ENCODE measurements around the gene ADAMTSL3. TPM values are rescaled to one million over a fixed set of nuclear protein-coding genes. Genes with fewer than 3 reads are reported as not detected.

The ADAMTSL3 gene
- total and polyA plus RNA-seq, 2 of the 8 experiments (the other 6 are each of a cell fraction or from before 2014, with no cell fraction given): 0.35 to 1.4 TPM

DNA sequence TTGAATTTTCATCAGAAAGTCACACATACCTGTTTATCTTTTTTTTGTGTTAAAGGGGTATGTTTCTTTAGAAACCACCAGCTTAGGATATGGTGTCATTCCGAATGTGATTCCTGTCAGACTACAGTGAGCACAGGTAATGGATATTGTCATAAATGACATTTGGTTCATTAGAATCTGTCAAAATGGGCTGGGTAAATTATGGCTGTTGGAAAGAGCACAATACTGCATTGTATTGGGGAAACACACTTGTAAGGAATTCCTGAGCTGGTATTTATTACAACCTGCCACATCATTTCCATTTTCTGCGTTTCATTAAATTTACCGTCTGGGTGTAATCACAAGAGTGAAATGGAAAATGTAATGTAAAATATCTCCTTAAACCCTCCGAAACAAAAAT lies 78.8 kb downstream of the ADAMTSL3 start:
- no peak overlapping the region for H2BK12ac ChIP-seq (ENCODE audit: low read depth, low read length)
- no peaks in the 10 kb centered on the region for H3K9me3 ChIP-seq (ENCODE audit: insufficient read depth in 2 of 2, low read depth in 1 of 2, low read length in 1 of 2)
- ChIA-PET CTCF (ENCODE audit: partially characterized antibody) (no interaction called here), POLR2A (ENCODE audit: partially characterized antibody) (interaction anchor here (1.6 kb wide), 1 partner anchor 10 kb away, joined by 4 read pairs; no protein-coding TSS in a partner anchor)
- 0 out of 7 replicates have a peak, but pooled peaks cover 0 to 3% (median 0%) of the 10 kb centered on the region in 4 experiments for H3K4me1 ChIP-seq (replicated peaks in 1 of 4; ENCODE audit: control insufficient read depth in 3 of 4, insufficient read depth in 4 of 4, low read length in 3 of 4)
- no peak overlapping the region for H3K14ac ChIP-seq (ENCODE audit: insufficient read length)
- H2BK15ac ChIP-seq (ENCODE audit: low read length): no peak overlapping the region
- no peak overlapping the region for H2AK5ac ChIP-seq (ENCODE audit: low read depth, low read length)
- no peak overlapping the region for H3K4ac ChIP-seq (replicated peaks; ENCODE audit: insufficient read length, low read depth, low read length)
- no peak overlapping the region for H3K56ac ChIP-seq (replicated peaks; ENCODE audit: insufficient read length, low read depth, low read length)
- DNase-seq (ENCODE audit: low read depth in 1 of 2, low spot score in 2 of 2) (no peak), FAIRE-seq (no peak)
- H3K9ac ChIP-seq (replicated peaks in 1 of 4; ENCODE audit: extremely low read depth in 1 of 4, low read depth in 3 of 4, low read length in 3 of 4): no peak overlapping the region
- no peak for TF ChIP-seq SAP30 (IDR thresholded peaks at IDR 0.05; ENCODE audit: insufficient read depth, insufficient replicate concordance, low read length)
- no peak overlapping the region for H3K18ac ChIP-seq (ENCODE audit: extremely low read depth, low read length)
- no peak overlapping the region for H2BK120ac ChIP-seq (replicated peaks; ENCODE audit: low read depth, low read length)
- H3K27me3 ChIP-seq (replicated peaks in 1 of 4; ENCODE audit: control insufficient read depth in 3 of 4, extremely low read depth in 1 of 4, insufficient read depth in 3 of 4, low read length in 3 of 4): no peaks in the 10 kb centered on the region
- H4K5ac ChIP-seq (ENCODE audit: insufficient read length, low read depth, low read length): no peak overlapping the region
- no peaks in the 10 kb centered on the region for H4K20me1 ChIP-seq (replicated peaks in 1 of 2; ENCODE audit: control insufficient read depth in 1 of 2, insufficient read depth in 2 of 2, low read length in 2 of 2)
- 0 out of 2 replicates have a peak, but pooled peaks cover 2% of the 10 kb centered on the region for H3K23me2 ChIP-seq (ENCODE audit: low read depth, low read length)
- no peak overlapping the region for H2BK5ac ChIP-seq (ENCODE audit: low read depth, low read length)
- no peak overlapping the region for H2AFZ ChIP-seq (ENCODE audit: low read length)
- H3K27ac ChIP-seq (ENCODE audit: low read depth, low read length): no peak overlapping the region
- H3K23ac ChIP-seq (ENCODE audit: insufficient read length): no peak overlapping the region
- no peak overlapping the region for H4K91ac ChIP-seq (replicated peaks; ENCODE audit: insufficient read length, low read length)
- H4K8ac ChIP-seq (ENCODE audit: extremely low read depth, insufficient read depth, low read length): no peak overlapping the region
- H3K4me3 ChIP-seq (ENCODE audit: extremely low read depth in 1 of 4, insufficient read depth in 2 of 4, low read depth in 3 of 4, low read length in 4 of 4): no peak overlapping the region
- 97% methylated on average over 4 of the region's 4 CpGs; no CpG with 5 or more reads in 1 of the 2 experiments for WGBS, 2 experiments (ENCODE audit: extremely low coverage in 1 of 2, insufficient coverage in 1 of 2, insufficient read length in 1 of 2, insufficient replicate concordance in 2 of 2, low coverage in 1 of 2, low lambda C conversion rate in 2 of 2, missing lambda C conversion rate in 1 of 2)
- no peak overlapping the region for H3K4me2 ChIP-seq (ENCODE audit: insufficient read depth in 1 of 2, low read depth in 2 of 2, low read length in 2 of 2)
- H3K79me1 ChIP-seq (ENCODE audit: low read depth, low read length): no peaks in the 10 kb centered on the region
- H3K79me2 ChIP-seq (ENCODE audit: control insufficient read depth in 1 of 2, insufficient read depth in 2 of 2, low read length in 2 of 2): no peaks in the 10 kb centered on the region
- H3K36me3 ChIP-seq (ENCODE audit: control insufficient read depth in 2 of 4, insufficient read depth in 4 of 4, low read length in 3 of 4): no peaks in the 10 kb centered on the region
- H2BK20ac ChIP-seq (ENCODE audit: low read length): no peak overlapping the region
